Right renal pelvis (tissue), 4 donors: ENCODE data around the gene DERL3. TPM values are rescaled to one million over a fixed set of nuclear protein-coding genes. Genes with fewer than 3 reads are reported as not detected.
"Not testable (repeated sequence)": the region's sequence is repeated elsewhere in the genome, so short reads cannot be mapped to it uniquely, and the experiment has no call there.

ENCODE experiments used
- DNase-seq, 4 donors: peaks; one replicate each; pipeline ENCODE4 v3.0.0-alpha.2; 2013; ENCODE audit warnings: low read depth in 4 of 4, low spot score in 3 of 4, missing footprints in 1 of 4
- polyA plus RNA-seq, 4 donors: library from polyadenylated mRNA; unstranded; fragments of 120-200 nt; gene quantifications; one replicate each; pipeline ENCODE4 v1.2.1, GENCODE V29; 2013; ENCODE audit not compliant: insufficient read length in 4 of 4

The DERL3 gene
- 1 to 10 TPM; 3.6 to 6.1 (median 4.7) TPM for polyA plus RNA-seq

DNA sequence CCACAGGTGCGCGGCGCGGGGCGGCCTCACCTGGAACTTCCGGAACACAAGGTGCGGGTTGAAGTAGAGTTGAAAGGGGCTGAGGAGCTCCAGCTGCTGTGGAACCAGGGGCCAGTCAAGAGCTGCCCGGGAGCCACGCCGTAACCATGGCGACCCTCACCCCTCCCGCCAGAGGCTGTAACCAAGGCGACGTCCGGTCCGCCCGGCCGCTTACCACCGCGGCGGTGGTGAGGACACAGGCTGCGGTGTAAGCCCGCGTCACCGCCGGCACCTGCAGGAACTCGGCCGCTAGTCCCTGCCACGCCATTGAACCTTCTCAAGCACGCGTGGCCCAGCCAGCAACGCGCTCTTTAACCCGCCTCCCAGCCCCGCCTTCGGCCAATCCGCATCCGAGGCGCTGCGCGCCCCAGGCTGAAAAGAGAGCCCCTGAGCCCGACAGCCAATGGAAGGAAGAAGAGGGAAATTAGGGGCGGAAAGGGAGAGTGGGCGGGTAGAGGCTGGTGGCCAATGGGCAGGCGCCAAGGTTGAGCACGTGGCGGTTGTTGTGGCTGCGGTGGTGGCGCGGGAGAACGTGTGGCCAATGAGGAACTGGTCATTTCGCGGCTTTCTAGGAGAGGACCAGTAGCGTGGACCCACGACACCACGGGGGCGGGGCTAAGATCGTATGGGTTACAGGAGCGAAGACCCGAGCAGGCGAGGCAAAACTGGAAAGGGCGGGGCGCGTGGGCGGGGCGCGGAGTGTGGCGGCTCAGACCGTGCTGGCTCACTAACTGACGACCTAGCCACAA is at the start of gene DERL3:
DERL3 (minus strand) TSS at position 326 of the 788 bp plus-strand sequence; CDS start at position 307, 19 bp downstream.
- peak; percentile 83 to 93 (median 87) for DNase-seq

- no peak for DNase-seq
These were observed 45.3 kb upstream of the DERL3 start for GRCh38 chr22:23884140-23884539.

GRCh38 chr22:23883658-23884057 is 44.9 kb upstream of the DERL3 start:
- no peak for DNase-seq

DNA sequence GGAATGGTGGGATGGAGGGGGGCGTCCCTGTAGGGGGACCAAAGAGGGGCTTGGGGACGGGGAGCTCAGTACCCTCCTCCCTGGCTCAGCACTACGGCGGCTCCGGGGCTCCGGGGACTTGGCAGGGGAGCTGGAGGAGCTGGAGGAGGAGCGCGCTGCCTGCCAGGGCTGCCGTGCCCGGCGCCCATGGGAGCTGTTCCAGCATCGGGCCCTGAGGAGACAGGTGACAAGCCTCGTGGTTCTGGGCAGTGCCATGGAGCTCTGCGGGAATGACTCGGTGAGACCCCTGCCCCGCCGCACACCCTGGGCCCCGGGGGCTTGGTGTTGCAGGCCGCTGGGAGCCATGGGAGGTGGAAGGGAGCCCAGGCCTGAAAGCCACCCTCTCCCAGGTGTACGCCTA is 43.6 kb upstream of the DERL3 start:
- no peak for DNase-seq

- DNase-seq = no peak
These were observed 39.4 kb upstream of the DERL3 start for GRCh38 chr22:23878219-23878618.

DNA sequence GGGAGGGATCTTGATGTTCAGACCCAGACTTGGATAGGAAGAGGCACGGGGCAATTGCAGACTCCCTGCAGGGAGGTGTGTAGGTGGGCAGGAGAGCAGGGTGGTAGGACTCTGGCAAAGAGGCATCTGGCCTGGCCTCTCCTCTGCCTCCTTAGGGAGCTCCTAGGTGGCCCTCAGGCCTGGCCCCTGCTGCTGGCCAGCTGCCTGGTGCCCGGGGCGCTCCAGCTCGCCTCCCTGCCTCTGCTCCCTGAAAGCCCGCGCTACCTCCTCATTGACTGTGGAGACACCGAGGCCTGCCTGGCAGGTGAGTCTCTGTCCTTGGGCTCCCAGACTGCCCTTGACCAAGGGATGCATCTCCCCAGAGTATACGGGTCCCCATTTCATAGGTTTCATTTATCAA is 38.8 kb upstream of the DERL3 start:
- DNase-seq = no peak

DNA sequence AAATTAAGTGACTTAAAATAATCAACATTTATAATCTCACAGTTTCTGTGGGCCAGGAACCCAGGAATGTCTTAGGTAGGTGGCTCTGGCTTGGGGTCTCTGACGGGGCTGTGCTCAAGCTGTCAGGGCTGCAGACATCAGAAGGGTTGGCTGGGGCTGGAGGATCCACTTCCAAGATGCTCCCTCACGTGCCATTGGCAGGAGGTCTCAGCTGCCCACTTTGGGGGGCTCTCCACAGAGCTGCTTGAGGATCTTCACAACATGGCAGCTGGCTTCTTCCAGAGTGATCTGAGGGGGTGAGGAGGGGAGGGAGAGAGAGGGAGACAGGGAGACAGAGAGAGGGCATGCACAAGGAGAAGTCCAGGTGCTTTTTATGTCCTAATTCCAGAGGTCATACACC is 37.0 kb upstream of the DERL3 start:
- no peak for DNase-seq

DNA sequence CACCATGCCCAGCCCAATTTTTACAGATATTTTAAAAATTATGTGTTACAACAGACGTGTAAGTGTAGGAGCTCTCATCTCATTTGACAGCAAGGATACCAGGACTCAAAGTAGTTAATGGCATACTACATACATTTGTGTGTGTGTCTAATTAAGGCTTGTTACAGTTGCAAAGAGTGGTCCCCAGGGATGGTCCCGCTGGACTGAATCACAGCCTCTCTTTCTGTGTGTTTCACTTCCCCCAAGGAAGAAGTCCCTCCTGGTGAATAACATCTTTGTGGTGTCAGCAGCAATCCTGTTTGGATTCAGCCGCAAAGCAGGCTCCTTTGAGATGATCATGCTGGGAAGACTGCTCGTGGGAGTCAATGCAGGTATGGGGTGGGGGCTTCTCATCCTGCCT is 36.1 kb upstream of the DERL3 start:
- no peak for DNase-seq

DNA sequence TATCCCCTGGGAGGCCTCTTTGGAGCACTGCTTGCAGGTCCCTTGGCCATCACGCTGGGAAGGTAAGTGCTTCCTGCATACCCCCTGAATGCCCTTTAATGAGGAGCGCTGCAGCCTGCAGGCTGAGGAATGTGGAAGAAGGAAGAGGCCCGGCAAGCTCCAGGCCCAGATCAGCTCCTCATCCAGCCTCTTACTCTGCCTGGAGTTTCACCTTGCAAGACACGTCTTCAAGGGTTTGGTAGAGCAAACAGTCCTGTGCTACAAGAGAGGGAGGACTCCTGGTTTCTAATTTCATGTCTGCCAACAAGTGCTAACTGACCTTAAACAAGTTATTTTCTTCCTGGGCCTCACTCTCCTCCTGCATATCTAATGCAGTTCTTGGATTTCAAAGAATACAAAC is 29.8 kb upstream of the DERL3 start:
- no peak for DNase-seq

- not testable (repeated sequence) for DNase-seq
These were observed 25.8 kb upstream of the DERL3 start for GRCh38 chr22:23864499-23865154.

DNA sequence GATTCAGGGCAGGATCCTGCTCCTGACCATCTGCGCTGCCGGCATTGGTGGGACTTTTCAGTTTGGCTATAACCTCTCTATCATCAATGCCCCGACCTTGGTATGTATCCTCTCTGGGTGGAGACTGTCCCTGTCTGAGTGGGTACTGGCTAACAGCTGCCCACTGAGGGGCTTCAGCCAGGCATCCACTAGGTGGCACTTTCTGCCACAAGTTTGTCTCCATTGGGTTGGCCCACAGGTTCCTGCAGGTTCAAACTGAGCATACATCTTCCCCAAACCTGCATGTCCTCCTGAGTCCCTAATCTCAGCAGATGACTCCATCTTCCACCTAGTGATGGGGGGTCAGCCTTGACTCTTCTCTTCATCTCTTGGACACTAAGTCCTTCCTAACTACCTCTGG is 23.3 kb upstream of the DERL3 start:
- no peak for DNase-seq

DNA sequence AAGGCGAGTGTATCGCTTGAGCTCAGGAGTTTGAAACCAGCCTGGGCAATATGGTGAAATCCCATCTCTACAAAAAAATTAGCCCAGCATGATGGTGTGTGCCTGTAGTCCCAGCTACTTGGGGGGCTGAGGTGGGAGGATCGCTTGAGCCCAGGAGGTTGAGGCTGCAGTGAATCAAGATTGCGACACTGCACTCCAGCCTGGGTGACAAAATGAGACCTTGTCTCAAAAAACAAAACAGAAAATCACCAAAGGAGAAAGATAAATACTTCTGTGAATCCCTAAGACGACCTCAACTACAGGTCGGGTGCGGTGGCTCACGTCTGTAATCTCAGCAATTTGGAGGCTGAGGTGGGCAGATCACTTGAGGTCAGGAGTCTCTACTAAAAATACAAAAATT is 21.4 kb upstream of the DERL3 start:
- DNase-seq = not testable (repeated sequence)

GRCh38 chr22:23859201-23859600 is 20.4 kb upstream of the DERL3 start:
- DNase-seq = no peak

- DNase-seq = no peak
These were observed 19.6 kb upstream of the DERL3 start for GRCh38 chr22:23858484-23858815.

- DNase-seq = peak; percentile 96 to 98 (median 97)
These were observed 19.0 kb upstream of the DERL3 start, which contains the start of gene SLC2A11 for GRCh38 chr22:23857606-23858483. Gene SLC2A11 (plus strand): TSS chr22:23857875. CDS start chr22:23858000, 125 bp downstream.

DNA sequence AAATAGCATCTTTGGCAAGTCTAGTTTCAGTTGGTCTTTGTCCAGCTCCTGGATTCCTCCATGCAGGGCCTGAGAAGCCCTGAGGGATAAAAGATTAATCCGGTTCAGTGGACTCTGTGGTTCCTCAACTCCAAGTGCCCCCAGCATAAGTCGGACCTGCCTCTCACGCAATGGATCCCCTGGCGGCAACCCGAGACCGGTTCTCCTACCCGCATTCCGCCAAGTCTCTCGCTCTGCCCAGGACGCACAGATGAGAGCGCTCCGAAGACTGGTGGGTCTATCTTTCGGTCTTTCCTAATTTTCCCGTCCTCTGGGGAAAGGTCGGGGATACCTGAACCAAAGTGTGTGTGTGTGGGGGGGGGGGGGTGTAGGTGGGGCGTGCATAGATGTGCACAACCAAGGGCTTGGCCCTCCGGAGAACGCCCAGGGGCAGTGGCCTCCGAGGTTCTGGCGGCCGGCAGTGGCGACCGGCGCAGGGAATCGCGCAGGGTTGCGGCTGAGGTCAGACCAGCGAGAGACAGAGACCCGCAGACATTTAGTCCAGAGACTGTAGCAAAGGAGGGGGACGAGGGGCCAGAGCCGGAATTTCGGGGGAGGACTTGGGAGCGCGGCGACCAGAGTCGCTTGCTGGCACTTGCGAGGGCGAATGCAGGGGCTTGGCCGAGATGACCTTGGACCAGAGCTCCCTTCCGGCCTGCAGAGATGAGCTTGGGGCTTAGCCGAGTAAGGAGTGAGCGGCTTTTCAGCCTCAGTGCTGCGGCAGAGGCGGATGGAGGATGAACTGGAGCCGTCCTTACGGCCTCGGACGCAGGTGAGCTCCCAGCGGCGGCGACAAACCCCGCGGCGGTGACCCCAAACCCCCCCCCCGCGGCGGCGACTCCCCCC is 18.2 kb upstream of the DERL3 start:
- DNase-seq = no peak

GRCh38 chr22:23850136-23850611 is 11.4 kb upstream of the DERL3 start:
- no peak for DNase-seq

GRCh38 chr22:23849009-23850006 is 10.5 kb upstream of the DERL3 start:
- peak in 2 of 4 donors; percentile 73 to 79 for DNase-seq
